ENCODE data around the gene SNAI1. TPM values are rescaled to one million over a fixed set of nuclear protein-coding genes. Genes with fewer than 3 reads are reported as not detected.

SNAI1 gene
- total and polyA plus RNA-seq, 2 of the 4 experiments (the other 2 are of a cell fraction) = 0.54 to 13.7 TPM

DNA sequence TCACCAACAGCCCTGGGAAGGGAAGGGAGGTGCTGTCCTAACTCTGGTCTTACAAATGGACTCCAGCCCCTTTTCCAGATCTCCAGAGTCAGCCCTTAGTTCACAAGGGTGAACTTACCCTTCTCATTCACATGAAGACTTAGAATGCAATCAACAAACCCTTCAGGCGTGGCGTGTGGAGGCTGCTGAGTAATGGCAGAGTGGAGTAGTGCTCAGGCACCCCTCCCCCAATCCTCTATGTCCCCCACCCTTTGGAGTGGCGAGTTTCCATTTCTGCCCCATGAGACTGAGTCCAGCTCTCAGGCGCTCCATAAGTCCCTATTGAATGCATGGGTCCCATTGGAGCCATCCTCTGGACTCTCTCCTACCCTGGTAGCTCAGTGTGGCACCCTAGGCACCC, 3.3 kb downstream of the SNAI1 start:
- Histone ChIP-seq H3K9me3 (ENCODE audit: control insufficient read depth, insufficient read depth, low read length) (no peaks in the 10 kb centered on the region), H4K20me1 (ENCODE audit: insufficient read depth, low read length) (peaks cover 7% of the 10 kb centered on the region), H4K8ac (ENCODE audit: low read depth in 2 of 2, low read length in 2 of 2) (peak overlapping the region in 1 of 2 experiments; percentile 50; a peak in 1 of 4 replicates), H3K9me1 (ENCODE audit: insufficient read depth, low read length) (peaks cover 30% of the 10 kb centered on the region), H2AK9ac (replicated peaks; ENCODE audit: low read depth, low read length, poor library complexity) (peak overlapping the region; percentile 46), H3K4me2 (ENCODE audit: low read depth, low read length) (peak overlapping the region; percentile 98), H4K5ac (ENCODE audit: low read depth, low read length) (no peak overlapping the region), H3K27ac (ENCODE audit: insufficient read depth, low read length) (peak overlapping the region; percentile 9; the same call in 1 of the 2 replicates), H3K56ac (ENCODE audit: extremely low read depth, insufficient read depth, low read length) (no peak overlapping the region), H2BK120ac (ENCODE audit: low read depth, low read length) (peak overlapping the region; percentile 11; the same call in 1 of the 2 replicates), H2AK5ac (ENCODE audit: low read depth, low read length) (peak overlapping the region; percentile 52; the same call in 1 of the 2 replicates), H2BK20ac (ENCODE audit: low read depth, low read length) (peak overlapping the region; percentile 21; the same call in 1 of the 2 replicates), H3K4ac (ENCODE audit: low read depth, low read length) (peak overlapping the region; percentile 82), H2AFZ (replicated peaks; ENCODE audit: low read length, poor library complexity) (peak overlapping the region; percentile 53), H3K36me3 (ENCODE audit: control insufficient read depth, insufficient read depth, low read length) (peaks cover 15% of the 10 kb centered on the region), H3K18ac (ENCODE audit: low read depth, low read length) (no peak overlapping the region), H3K4me1 (ENCODE audit: control insufficient read depth, insufficient read depth, low read length) (peaks cover 48% of the 10 kb centered on the region), H2BK15ac (ENCODE audit: low read depth, low read length) (peak overlapping the region; percentile 3; the same call in 1 of the 3 replicates), H3K14ac (replicated peaks; ENCODE audit: low read depth, low read length) (peak overlapping the region; percentile 75), H2BK5ac (ENCODE audit: low read depth, low read length, poor library complexity, severe bottlenecking) (peak overlapping the region; percentile 19), H3K27me3 (ENCODE audit: control insufficient read depth, insufficient read depth, low read length) (no peaks in the 10 kb centered on the region), H3K79me1 (ENCODE audit: low read depth in 1 of 2, low read length in 2 of 2) (peaks cover 8 to 64% of the 10 kb centered on the region in 2 experiments; a peak in 3 of 4 replicates), H3K4me3 (ENCODE audit: insufficient read depth, low read depth, low read length) (no peak overlapping the region), H3K9ac (ENCODE audit: low read depth, low read length) (0 out of 2 replicates have a peak overlapping the region, but pooled peaks have one; percentile 23), H4K91ac (ENCODE audit: insufficient read depth, low read depth, low read length) (peak overlapping the region; percentile 50; the same call in 1 of the 2 replicates), H3K23ac (ENCODE audit: low read depth, low read length) (peak overlapping the region; percentile 84)
- no TSS peak for BruUV-seq (replicated peaks)
- WGBS, 2 experiments (ENCODE audit: extremely low coverage in 2 of 2, insufficient read length in 1 of 2) = no CpG with 5 or more reads among the region's 4 CpGs
- ATAC-seq (ENCODE audit: low read depth) (no peak), DNase-seq (no peak)
- dilution Hi-C loops (cut with HindIII; ENCODE audit: low sequenced_read_pairs, unreplicated experiment) = no loop called here
- TF ChIP-seq MAZ (IDR thresholded peaks at IDR 0.05; ENCODE audit: borderline replicate concordance, low read depth, low read length) (0 out of 2 replicates have a peak, but pooled peaks have one; percentile 34), POLR2A (IDR thresholded peaks at IDR 0.05; ENCODE audit: low read depth, low read length) (peak; percentile 46)
- TF ChIP-seq, protein P1, sequence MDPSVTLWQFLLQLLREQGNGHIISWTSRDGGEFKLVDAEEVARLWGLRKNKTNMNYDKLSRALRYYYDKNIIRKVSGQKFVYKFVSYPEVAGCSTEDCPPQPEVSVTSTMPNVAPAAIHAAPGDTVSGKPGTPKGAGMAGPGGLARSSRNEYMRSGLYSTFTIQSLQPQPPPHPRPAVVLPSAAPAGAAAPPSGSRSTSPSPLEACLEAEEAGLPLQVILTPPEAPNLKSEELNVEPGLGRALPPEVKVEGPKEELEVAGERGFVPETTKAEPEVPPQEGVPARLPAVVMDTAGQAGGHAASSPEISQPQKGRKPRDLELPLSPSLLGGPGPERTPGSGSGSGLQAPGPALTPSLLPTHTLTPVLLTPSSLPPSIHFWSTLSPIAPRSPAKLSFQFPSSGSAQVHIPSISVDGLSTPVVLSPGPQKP (IDR thresholded peaks at IDR 0.05; ENCODE audit: borderline replicate concordance, low read depth, low read length) = no peak
- CTCF ChIA-PET = interaction anchor here (1.0 kb wide), 1 partner anchor 85 kb away, joined by 5 read pairs; no protein-coding TSS in a partner anchor
- in situ Hi-C loops (cut with MboI; ENCODE audit: low sequenced_read_pairs) = no loop called here
- POLR2A ChIA-PET (ENCODE audit: unreplicated experiment) = interaction anchor here (0.8 kb wide), 1 partner anchor 22 kb away, joined by 3 read pairs; no protein-coding TSS in a partner anchor
- intact Hi-C loops (cut with micrococcal nuclease) = no loop called here

Measured in IMR-90 (cell line).